NCI-H1417 (cell line): ENCODE data around the gene C9orf152.
"Not testable (repeated sequence)": the region's sequence is repeated elsewhere in the genome, so short reads cannot be mapped to it uniquely, and the experiment has no call there.

ENCODE experiments used
- DNase-seq, 3 experiments: peaks; one replicate each; lab custom pipeline; 2025; lab: John Stamatoyannopoulos, UW

C9orf152 gene

GRCh38 chr9:110214586-110215355 is 6.8 kb upstream of the C9orf152 start:
- DNase-seq: no peak

DNA sequence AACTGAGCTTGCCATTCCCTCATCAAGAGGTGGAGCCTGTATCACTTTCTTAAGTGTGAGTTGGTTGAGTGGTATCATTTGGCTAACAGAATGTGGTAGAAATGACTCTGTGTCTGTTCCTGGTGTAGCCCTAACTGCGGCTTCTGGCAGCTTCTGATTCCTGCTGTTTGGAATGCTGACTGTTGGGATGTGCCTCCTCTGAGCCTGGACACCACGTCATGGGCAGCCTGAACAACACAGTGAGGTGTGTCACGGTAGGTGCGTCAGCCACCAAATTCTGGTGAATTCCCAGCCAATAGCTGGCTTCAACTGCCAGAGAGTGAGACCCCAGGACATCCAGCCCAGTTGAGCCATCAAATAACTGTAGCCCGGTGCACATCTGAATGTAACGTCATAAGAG is 6.1 kb upstream of the C9orf152 start:
- no peak for DNase-seq

DNA sequence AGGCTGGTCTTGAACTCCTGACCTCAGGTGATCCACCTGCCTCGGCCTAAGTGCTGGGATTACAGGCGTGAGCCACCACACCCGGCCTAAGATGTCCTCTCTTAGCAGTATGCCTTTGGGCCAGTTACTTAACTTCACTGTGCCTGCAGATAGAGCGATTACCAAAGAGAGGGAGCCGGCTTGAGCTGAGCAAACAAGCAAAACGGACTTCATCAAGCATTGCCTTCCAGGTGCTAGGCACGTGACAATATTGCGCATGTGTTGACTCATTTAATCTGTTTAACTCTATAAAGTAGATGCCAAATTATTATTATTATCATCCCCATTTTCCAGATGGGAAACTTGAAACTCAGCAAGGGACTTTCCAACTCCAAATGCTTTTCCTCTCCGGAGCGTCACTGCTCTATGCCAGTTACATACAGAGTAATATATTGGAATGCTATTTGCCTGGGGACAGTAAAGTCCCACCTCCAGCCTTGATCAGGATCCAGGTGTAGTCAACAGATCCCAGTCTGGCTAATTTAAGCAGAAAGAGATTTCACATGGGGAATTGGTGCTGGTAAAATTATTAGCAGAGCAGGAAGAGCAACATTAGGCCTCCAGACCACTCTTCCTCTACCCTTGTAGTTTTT is 5.6 kb upstream of the C9orf152 start:
- no peak for DNase-seq

DNA sequence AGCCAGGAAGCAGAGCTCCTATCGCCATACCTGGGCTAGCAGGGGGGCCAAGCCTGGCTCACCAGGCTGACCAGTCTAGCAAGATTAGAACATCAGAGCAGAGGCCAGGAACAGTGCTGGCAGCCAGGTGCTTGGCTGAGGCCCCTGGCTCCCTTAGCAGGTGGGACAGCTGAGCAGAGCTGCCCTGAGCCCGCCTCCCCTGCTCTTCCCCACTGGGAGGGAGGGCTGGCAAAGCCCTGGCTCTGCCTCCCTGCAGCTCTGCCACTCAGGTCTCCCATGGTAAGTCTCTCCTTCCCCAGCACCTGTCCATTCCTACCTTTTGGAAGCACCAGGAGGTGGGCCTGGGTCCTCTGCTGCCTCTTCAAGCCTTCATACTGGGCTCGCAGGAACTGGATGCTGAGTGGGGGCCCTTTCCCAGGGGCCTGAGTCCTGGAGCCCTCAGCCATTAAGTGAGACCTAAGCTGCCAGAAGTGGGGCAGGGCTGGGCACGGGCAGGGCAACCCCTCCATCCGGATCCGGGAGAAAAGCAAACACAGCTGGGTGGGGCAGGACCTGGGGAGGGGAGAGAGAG is 803 bp downstream of the C9orf152 start:
- DNase-seq: peak in 2 of 3 experiments; percentile 75 to 77

GRCh38 chr9:110206389-110206788 is 1.6 kb downstream of the C9orf152 start:
- DNase-seq: no peak

- not testable (repeated sequence) for DNase-seq
These were observed 2.3 kb downstream of the C9orf152 start for GRCh38 chr9:110205612-110206011.

DNA sequence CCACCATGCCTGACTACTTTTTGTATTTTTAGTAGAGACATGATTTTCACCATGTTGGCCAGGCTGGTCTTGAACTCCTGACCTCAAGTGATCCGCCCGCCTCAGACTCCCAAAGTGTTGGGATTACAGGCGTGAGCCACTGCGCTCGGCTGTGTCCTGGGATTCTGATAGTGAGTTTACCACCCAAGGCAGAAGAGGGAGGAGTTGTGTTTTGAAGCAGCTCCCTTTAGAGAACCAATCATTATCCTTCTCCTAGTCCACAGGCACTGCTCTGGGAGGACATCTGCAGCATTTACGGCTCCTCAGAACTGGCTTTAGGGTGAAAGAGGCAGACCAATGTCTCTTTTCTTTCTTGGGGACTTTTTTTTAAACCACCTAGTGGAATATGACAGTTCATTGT is 5.7 kb downstream of the C9orf152 start:
- DNase-seq: no peak

DNA sequence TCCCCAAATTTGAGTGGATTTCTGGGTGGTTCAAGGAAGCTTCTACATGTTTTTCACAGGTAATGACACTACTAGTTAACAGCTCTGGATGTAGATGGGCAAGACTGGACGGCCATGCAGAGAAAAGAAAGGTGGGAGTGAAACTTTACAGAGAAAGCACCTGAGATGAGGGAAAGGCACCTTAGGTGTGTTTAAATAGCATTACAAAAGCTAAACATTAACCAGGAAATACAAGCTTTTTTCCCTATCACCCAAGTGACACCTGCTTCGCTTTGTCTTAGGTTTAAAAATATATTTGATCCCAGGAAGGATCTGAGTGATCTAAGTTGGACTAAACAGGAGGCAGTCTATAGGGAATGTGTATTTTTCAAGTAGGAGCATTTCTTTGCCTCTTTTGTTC is 8.3 kb downstream of the C9orf152 start:
- no peak for DNase-seq

DNA sequence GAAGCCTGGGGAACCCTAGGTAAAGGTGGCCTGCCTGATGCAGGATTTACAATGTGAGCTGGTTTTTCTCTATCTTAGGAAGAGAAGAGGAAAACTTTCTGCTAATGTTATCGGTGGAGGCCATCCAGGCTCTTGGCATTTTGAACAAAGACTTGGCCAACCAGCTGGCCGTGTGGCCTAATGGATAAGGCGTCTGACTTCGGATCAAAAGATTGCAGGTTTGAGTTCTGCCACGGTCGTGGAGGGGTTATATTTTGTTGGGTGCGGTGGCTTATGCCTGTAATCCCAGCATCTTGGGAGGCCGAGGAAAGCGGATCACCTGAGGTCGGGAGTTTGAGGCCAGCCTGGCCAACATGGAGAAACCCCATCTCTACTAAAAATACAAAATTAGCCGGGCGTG is 9.6 kb downstream of the C9orf152 start:
- no peak for DNase-seq

DNA sequence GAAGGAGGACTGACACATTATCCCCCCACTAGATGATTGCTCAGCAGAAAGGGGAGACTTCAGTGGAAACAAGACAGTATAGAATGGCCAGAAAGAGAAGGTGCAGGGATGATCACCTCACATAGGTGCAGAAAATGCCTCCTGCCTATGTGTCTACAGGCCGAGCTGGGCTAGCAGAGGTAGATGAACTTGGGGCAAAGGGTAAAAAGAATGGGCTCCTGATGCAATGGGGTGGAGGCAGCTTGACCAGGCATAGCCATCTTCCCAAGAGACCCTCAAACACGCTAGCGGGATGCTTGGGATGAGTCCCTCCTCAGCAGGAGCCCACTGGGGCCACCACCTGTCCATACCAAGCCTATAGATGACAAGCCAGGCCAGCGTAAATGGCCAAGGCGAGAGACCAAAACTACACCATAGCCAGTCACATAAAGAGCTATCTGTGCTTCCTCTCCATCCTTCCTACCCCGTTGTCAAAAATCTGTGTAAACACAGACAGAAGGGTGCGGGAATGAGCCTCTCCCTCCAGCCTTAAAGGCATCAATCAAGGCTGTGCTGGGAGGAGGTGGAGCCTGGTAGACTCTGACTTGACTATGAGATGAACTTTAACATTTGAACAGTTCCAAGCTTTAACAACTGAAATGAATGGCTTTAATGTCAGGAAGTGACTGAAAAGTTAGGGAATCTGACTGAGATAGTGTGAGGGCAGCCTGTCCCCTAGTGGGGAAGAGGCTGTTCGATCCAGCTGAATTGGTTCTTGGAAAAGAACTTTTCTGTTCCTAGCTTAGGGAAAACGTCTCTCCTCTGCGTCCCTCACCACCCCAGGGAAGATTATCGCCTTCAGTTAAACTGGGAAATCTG is 10.4 kb downstream of the C9orf152 start:
- no peak for DNase-seq

- DNase-seq: not testable (repeated sequence)
These were observed 11.9 kb downstream of the C9orf152 start for GRCh38 chr9:110196084-110196499.

- no peak for DNase-seq
These were observed 15.3 kb downstream of the C9orf152 start for GRCh38 chr9:110192531-110193261.

- DNase-seq: no peak
These were observed 16.3 kb downstream of the C9orf152 start for GRCh38 chr9:110191615-110192014.

GRCh38 chr9:110189559-110190320 is 18.2 kb downstream of the C9orf152 start:
- DNase-seq: no peak

GRCh38 chr9:110188991-110189390 is 19.0 kb downstream of the C9orf152 start:
- DNase-seq: peak in 2 of 3 experiments; percentile 26 to 57

DNA sequence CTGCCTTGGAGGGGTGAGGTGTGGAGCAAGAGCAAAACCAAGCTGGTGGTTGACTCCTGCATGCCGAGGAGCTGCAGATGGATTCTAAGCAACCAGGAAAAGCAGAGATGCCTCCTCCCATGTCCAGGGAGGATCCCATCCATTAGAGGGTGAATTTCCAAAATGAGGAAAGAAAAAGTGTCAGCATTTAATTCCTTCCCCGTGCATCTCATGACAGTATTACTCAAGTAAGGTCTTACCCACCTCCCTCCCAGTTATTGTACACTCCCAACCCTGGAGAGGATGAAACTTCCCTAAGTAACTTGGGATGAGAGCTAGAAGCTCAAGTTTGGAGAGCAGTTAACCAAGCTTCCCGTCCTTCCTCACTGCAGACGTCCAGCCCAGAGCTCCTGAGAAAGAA is 19.9 kb downstream of the C9orf152 start:
- no peak for DNase-seq

- DNase-seq: no peak
These were observed 20.8 kb downstream of the C9orf152 start for GRCh38 chr9:110187126-110187525.

- no peak for DNase-seq
These were observed 21.7 kb downstream of the C9orf152 start for GRCh38 chr9:110186254-110186653.

DNA sequence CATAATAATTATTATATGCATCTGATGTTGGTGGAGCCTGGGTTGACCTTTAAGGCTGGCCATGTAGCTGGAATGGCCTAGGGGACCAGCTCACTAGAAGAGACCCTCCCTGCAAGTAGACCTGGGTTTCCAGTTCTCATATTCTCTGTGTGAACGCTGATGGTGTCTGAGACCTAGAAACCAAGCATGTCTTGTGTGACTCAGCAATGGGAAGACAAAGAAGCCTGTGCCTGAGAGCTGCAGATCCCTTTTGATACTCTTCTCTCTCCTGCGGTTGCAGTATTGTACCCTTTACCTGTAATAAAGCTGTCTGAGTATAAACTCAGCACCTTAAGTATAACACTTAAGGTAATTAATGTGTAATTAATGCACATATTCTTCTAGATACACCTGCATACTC is 22.2 kb downstream of the C9orf152 start:
- DNase-seq: peak in 1 of 3 experiments; percentile 28

DNA sequence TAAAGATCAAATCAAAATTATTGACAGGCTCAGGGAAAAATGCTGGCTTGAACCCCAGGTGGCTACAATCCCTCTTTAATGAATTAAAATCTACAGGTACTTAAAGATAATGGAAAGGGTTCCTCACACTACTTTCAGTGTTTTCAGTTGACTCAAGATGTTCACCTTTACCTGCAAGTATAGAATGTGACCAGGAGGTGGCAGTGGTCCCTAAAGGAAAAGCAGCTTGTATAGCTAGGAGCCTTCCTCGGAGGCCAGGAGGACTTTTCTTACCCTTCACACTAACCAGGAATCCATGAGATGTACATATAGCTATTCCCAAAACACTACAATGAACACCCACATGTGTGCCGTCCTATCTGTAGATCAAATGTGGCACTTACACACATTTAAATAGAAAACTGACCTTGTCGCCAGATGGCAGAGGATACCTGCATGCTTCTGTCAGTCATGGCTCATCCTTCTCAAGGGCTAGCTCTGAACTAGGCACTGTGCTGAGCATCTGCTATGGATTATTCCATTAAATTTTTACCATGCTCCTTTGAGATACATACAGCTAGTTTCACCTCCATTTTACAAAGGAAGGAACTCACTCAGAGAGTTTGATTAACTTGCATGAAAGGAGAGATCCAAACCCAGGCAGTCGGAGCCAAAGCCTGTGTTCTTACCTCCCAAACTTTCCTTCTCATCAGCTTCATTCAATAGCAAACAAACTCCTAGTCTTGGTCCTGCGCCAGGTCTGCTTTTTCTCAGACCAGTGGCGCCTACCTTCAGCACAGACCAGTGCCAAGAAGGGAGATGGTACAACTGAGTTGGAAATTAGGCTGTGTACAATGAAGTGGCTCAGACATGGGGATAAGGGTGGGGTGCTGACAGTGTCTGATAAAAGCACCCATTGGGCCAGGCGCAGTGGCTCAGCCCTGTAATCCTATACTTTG is 24.5 kb downstream of the C9orf152 start:
- DNase-seq: peak; percentile 48 to 90 (median 64)
